ENCODE measurements around the gene PARL. TPM values are rescaled to one million over a fixed set of nuclear protein-coding genes. Genes with fewer than 3 reads are reported as not detected.

Gene PARL
- total RNA-seq, 1 experiment from 2014 or later: 69.2 TPM

DNA sequence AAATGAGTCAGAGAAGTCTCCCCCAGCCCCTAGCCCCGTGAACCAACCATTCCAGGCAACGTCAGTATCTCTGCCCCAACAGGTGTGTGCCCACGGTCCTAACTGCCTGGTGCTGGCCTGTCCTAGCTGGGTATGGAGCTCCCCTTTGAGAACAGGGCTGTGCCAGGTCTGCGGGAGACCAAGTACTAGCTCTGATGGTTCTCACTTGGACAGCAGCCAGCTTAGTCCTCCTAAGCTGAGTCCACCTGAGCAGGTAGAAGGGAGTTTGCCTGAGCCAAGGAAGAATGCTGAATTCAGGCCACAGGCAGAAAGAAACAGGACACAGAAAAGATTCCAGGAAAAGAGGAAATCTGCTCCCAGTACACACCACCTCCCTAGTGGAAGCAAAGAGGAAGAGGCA is 33.1 kb upstream of the PARL start:
- Histone ChIP-seq H3K4me2 (ENCODE audit: low read length) (no peak overlapping the region), H4K20me1 (ENCODE audit: low read length) (no peaks in the 10 kb centered on the region), H3K27me3 (ENCODE audit: low read length) (no peaks in the 10 kb centered on the region), H3K9ac (ENCODE audit: low read length) (no peak overlapping the region), H3K4me1 (ENCODE audit: insufficient read depth, low read length) (peaks cover 22% of the 10 kb centered on the region), H3F3A (ENCODE audit: low read length, unreplicated experiment) (no peaks in the 10 kb centered on the region), H3K27ac (ENCODE audit: low read length) (no peak overlapping the region), H3K4me3 (ENCODE audit: low read length) (no peak overlapping the region), H3K9me3 (ENCODE audit: low read length) (no peaks in the 10 kb centered on the region), H2AFZ (ENCODE audit: low read length) (no peak overlapping the region), H3K79me2 (ENCODE audit: low read length) (no peaks in the 10 kb centered on the region), H3K9me2 (replicated peaks; ENCODE audit: low read length) (no peaks in the 10 kb centered on the region), H3K36me3 (ENCODE audit: low read depth, low read length) (peaks cover 3% of the 10 kb centered on the region; the same call in 1 of the 2 replicates)
- intact Hi-C loops (cut with micrococcal nuclease): no loop called here
- ChIA-PET CTCF (no interaction called here), POLR2A (ENCODE audit: unreplicated experiment) (no interaction called here)
- DNase-seq (no peak), ATAC-seq (no peak)
- BruUV-seq (replicated peaks): no TSS peak
- TF ChIP-seq EZH2phosphoT487 (IDR thresholded peaks at IDR 0.05; ENCODE audit: borderline replicate concordance, low read length) (no peak), EZH2 (IDR thresholded peaks at IDR 0.05; ENCODE audit: low read length, unreplicated experiment) (no peak)
- TF ChIP-seq, protein P1, sequence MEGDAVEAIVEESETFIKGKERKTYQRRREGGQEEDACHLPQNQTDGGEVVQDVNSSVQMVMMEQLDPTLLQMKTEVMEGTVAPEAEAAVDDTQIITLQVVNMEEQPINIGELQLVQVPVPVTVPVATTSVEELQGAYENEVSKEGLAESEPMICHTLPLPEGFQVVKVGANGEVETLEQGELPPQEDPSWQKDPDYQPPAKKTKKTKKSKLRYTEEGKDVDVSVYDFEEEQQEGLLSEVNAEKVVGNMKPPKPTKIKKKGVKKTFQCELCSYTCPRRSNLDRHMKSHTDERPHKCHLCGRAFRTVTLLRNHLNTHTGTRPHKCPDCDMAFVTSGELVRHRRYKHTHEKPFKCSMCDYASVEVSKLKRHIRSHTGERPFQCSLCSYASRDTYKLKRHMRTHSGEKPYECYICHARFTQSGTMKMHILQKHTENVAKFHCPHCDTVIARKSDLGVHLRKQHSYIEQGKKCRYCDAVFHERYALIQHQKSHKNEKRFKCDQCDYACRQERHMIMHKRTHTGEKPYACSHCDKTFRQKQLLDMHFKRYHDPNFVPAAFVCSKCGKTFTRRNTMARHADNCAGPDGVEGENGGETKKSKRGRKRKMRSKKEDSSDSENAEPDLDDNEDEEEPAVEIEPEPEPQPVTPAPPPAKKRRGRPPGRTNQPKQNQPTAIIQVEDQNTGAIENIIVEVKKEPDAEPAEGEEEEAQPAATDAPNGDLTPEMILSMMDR (conservative IDR thresholded peaks at IDR 0.05; ENCODE audit: low read depth, low read length): no peak

GRCh38 chr3:183914856-183915255 is 30.2 kb upstream of the PARL start:
- no peaks in the 10 kb centered on the region for H3F3A ChIP-seq (ENCODE audit: low read length, unreplicated experiment)
- no peaks in the 10 kb centered on the region for H3K9me3 ChIP-seq (ENCODE audit: low read length)
- no peak overlapping the region for H2AFZ ChIP-seq (ENCODE audit: low read length)
- DNase-seq (no peak), ATAC-seq (no peak)
- ChIA-PET CTCF (no interaction called here), POLR2A (ENCODE audit: unreplicated experiment) (no interaction called here)
- H3K9me2 ChIP-seq (replicated peaks; ENCODE audit: low read length): no peaks in the 10 kb centered on the region
- intact Hi-C loops (cut with micrococcal nuclease): no loop called here
- H3K4me1 ChIP-seq (ENCODE audit: insufficient read depth, low read length): peaks cover 23% of the 10 kb centered on the region
- H3K79me2 ChIP-seq (ENCODE audit: low read length): no peaks in the 10 kb centered on the region
- BruUV-seq (replicated peaks): no TSS peak
- no peaks in the 10 kb centered on the region for H3K27me3 ChIP-seq (ENCODE audit: low read length)
- H4K20me1 ChIP-seq (ENCODE audit: low read length): no peaks in the 10 kb centered on the region
- no peak overlapping the region for H3K4me3 ChIP-seq (ENCODE audit: low read length)
- H3K9ac ChIP-seq (ENCODE audit: low read length): peak overlapping the region; percentile 40; the same call in 1 of the 2 replicates
- no peaks in the 10 kb centered on the region for H3K36me3 ChIP-seq (ENCODE audit: low read depth, low read length)
- peak overlapping the region; percentile 81 for H3K27ac ChIP-seq (ENCODE audit: low read length)
- H3K4me2 ChIP-seq (ENCODE audit: low read length): peak overlapping the region; percentile 68
- TF ChIP-seq, protein P1 (conservative IDR thresholded peaks at IDR 0.05; ENCODE audit: low read depth, low read length): no peak
- no peak for TF ChIP-seq EZH2 (IDR thresholded peaks at IDR 0.05; ENCODE audit: low read length, unreplicated experiment)
- TF ChIP-seq EZH2phosphoT487 (IDR thresholded peaks at IDR 0.05; ENCODE audit: borderline replicate concordance, low read length): no peak

DNA sequence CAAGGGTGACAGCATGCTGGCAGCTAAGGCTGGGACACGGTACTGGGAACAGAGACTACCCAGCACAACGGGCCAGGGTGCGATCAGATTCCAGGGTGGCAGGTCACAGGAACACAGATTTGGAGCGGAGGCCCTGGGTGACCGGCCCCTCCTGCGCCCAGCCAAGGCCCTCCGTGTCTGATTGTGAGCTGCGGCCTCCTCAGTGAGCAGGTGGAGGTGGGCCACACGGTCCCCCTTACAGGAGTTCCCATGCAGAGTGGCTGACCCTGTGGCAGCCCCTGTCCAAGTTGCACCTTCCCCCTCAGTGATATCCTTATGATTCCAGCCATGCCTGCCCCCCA is 28.9 kb upstream of the PARL start:
- CTCF ChIA-PET: no interaction called here
- H3K9me3 ChIP-seq (ENCODE audit: low read length): no peaks in the 10 kb centered on the region
- no peaks in the 10 kb centered on the region for H3K27me3 ChIP-seq (ENCODE audit: low read length)
- H2AFZ ChIP-seq (ENCODE audit: low read length): no peak overlapping the region
- H3K9me2 ChIP-seq (replicated peaks; ENCODE audit: low read length): no peaks in the 10 kb centered on the region
- peaks cover 23% of the 10 kb centered on the region for H3K4me1 ChIP-seq (ENCODE audit: insufficient read depth, low read length)
- no peaks in the 10 kb centered on the region for H3K36me3 ChIP-seq (ENCODE audit: low read depth, low read length)
- H3K79me2 ChIP-seq (ENCODE audit: low read length): no peaks in the 10 kb centered on the region
- POLR2A ChIA-PET (ENCODE audit: unreplicated experiment): no interaction called here
- no peak overlapping the region for H3K4me3 ChIP-seq (ENCODE audit: low read length)
- DNase-seq (no peak), ATAC-seq (no peak)
- H3K27ac ChIP-seq (ENCODE audit: low read length): peak overlapping the region; percentile 29
- H4K20me1 ChIP-seq (ENCODE audit: low read length): no peaks in the 10 kb centered on the region
- no peak overlapping the region for H3K4me2 ChIP-seq (ENCODE audit: low read length)
- no peaks in the 10 kb centered on the region for H3F3A ChIP-seq (ENCODE audit: low read length, unreplicated experiment)
- TF ChIP-seq EZH2 (IDR thresholded peaks at IDR 0.05; ENCODE audit: low read length, unreplicated experiment) (no peak), EZH2phosphoT487 (IDR thresholded peaks at IDR 0.05; ENCODE audit: borderline replicate concordance, low read length) (no peak)
- TF ChIP-seq, protein P1 (conservative IDR thresholded peaks at IDR 0.05; ENCODE audit: low read depth, low read length): no peak
- BruUV-seq (replicated peaks): no TSS peak
- intact Hi-C loops (cut with micrococcal nuclease): no loop called here
- H3K9ac ChIP-seq (ENCODE audit: low read length): no peak overlapping the region
